H7 (cell line): Measurements from ENCODE around the gene RPL13A. TPM values are rescaled to one million over a fixed set of nuclear protein-coding genes. Genes with fewer than 3 reads are reported as not detected.

Experiments used
- DNase-seq: peaks from one replicate; pipeline ENCODE4 v3.0.0; 2012
- H3K27me3 ChIP-seq: 2 replicates; pipeline ENCODE4 v1.6.0; 2011; ENCODE audit warnings: mild to moderate bottlenecking, low read length; ENCODE audit not compliant: control insufficient read depth, insufficient read depth
- H3K36me3 ChIP-seq: replicated peaks from 2 replicates; pipeline ENCODE4 v1.5.1; 2011; ENCODE audit warnings: low read length; ENCODE audit not compliant: control insufficient read depth, insufficient read depth
- H3K4me3 ChIP-seq: 2 replicates; pipeline ENCODE4 v1.5.1; 2011; ENCODE audit warnings: low read depth, mild to moderate bottlenecking, control low read depth, low read length, moderate library complexity; ENCODE audit not compliant: insufficient read depth
- total RNA-seq: library from RNA; depleted of rRNA; stranded (reverse); fragments of >200 nt; shearing (Covaris generic); gene quantifications from 2 replicates; pipeline ENCODE4 v1.2.3, GENCODE V29; 2014; rRNA removed

RPL13A gene
- total RNA-seq, 1 experiment from 2014 or later: 6,335 TPM

GRCh38 chr19:49530708-49531107, 43.3 kb downstream of the RPL13A start:
- H3K27me3 ChIP-seq: peaks cover 8% of the 10 kb centered on the region; the same call in 1 of the 2 replicates
- no peak overlapping the region for H3K4me3 ChIP-seq
- peaks cover 1% of the 10 kb centered on the region; the same call in 1 of the 2 replicates for H3K36me3 ChIP-seq
- no peak for DNase-seq

GRCh38 chr19:49533551-49534488, 46.4 kb downstream of the RPL13A start:
- peak; percentile 96 for DNase-seq
- Histone ChIP-seq H3K4me3 (peak overlapping the region; percentile 68), H3K27me3 (peaks cover 3% of the 10 kb centered on the region; the same call in 1 of the 2 replicates), H3K36me3 (no peaks in the 10 kb centered on the region)

GRCh38 chr19:49534632-49535385, 47.4 kb downstream of the RPL13A start:
- no peaks in the 10 kb centered on the region for H3K36me3 ChIP-seq
- H3K4me3 ChIP-seq: no peak overlapping the region
- peak; percentile 64 for DNase-seq

GRCh38 chr19:49536921-49537462, 49.6 kb downstream of the RPL13A start:
- H3K4me3 ChIP-seq: no peak overlapping the region
- DNase-seq: no peak
- peaks cover 3% of the 10 kb centered on the region; the same call in 1 of the 2 replicates for H3K27me3 ChIP-seq
- peaks cover under 1% of the 10 kb centered on the region; the same call in 1 of the 2 replicates for H3K36me3 ChIP-seq

More at GRCh38 chr19:49534632-49535385, 47.4 kb downstream of the RPL13A start:
- H3K27me3 ChIP-seq: peaks cover 3% of the 10 kb centered on the region; the same call in 1 of the 2 replicates

- DNase-seq: no peak
- Histone ChIP-seq H3K36me3 (peaks cover 1% of the 10 kb centered on the region; the same call in 1 of the 2 replicates), H3K27me3 (peaks cover 3% of the 10 kb centered on the region; the same call in 1 of the 2 replicates), H3K4me3 (no peak overlapping the region)
These were observed 51.2 kb downstream of the RPL13A start for GRCh38 chr19:49538643-49539042.

- Histone ChIP-seq H3K4me3 (no peak overlapping the region), H3K36me3 (peaks cover 1% of the 10 kb centered on the region; the same call in 1 of the 2 replicates), H3K27me3 (peaks cover 2% of the 10 kb centered on the region; the same call in 1 of the 2 replicates)
- no peak for DNase-seq
These were observed 52.0 kb downstream of the RPL13A start for GRCh38 chr19:49539192-49539952.

Other genes starting within 250 kb of the RPL13A start
- 0.24 and 4.3 TPM in 2 replicates for gene SLC6A16, start 162.4 kb upstream of the RPL13A start, total RNA-seq
- 0.44 TPM in 1 of 2 replicates, not detected in the other for gene CD37, start 152.2 kb upstream of the RPL13A start, total RNA-seq
- 110 and 155 TPM in 2 replicates for gene TEAD2, start 125.2 kb upstream of the RPL13A start, total RNA-seq
- gene DKKL1, start 123.7 kb upstream of the RPL13A start, total RNA-seq: 3.6 and 4.3 TPM in 2 replicates
- 0.21 and 0.26 TPM in 2 replicates for gene KASH5, start 99.4 kb upstream of the RPL13A start, total RNA-seq
- gene PTH2, start 64.2 kb upstream of the RPL13A start, total RNA-seq: not detected in 2 replicates
- not detected in 2 replicates for gene GFY, start 62.2 kb upstream of the RPL13A start, total RNA-seq
- 0.14 and 0.26 TPM in 2 replicates for gene SLC17A7, start 46.1 kb upstream of the RPL13A start, total RNA-seq
- gene PIH1D1, start 35.8 kb upstream of the RPL13A start, total RNA-seq: 172 and 194 TPM in 2 replicates
- gene ALDH16A1, start 34.4 kb upstream of the RPL13A start, total RNA-seq: 55.5 and 62.2 TPM in 2 replicates
- gene FLT3LG, start 13.4 kb upstream of the RPL13A start, total RNA-seq: 0.55 and 1.6 TPM in 2 replicates
- gene RPS11, start 8.8 kb downstream of the RPL13A start, total RNA-seq: 2,449 and 2,647 TPM in 2 replicates
- 28.5 and 36.9 TPM in 2 replicates for gene FCGRT, start 25.1 kb downstream of the RPL13A start, total RNA-seq
- gene RCN3, start 40.4 kb downstream of the RPL13A start, total RNA-seq: 28.2 and 29.2 TPM in 2 replicates
- gene NOSIP, start 92.9 kb downstream of the RPL13A start, total RNA-seq: 102 and 142 TPM in 2 replicates
- gene PRRG2, start 93.7 kb downstream of the RPL13A start, total RNA-seq: 0.55 and 1.2 TPM in 2 replicates
- 8.2 and 10.8 TPM in 2 replicates for gene PRR12, start 103.6 kb downstream of the RPL13A start, total RNA-seq
- gene RRAS, start 152.5 kb downstream of the RPL13A start, total RNA-seq: 13.3 and 20.1 TPM in 2 replicates
- gene SCAF1, start 154.6 kb downstream of the RPL13A start, total RNA-seq: 32.9 and 37.0 TPM in 2 replicates
- gene IRF3, start 178.2 kb downstream of the RPL13A start, total RNA-seq: 107 and 108 TPM in 2 replicates
- 34.3 and 42.5 TPM in 2 replicates for gene BCL2L12, start 178.3 kb downstream of the RPL13A start, total RNA-seq
- gene PRMT1, start 189.7 kb downstream of the RPL13A start, total RNA-seq: 690 and 848 TPM in 2 replicates
- 1.4 and 1.8 TPM in 2 replicates for gene ADM5, start 202.0 kb downstream of the RPL13A start, total RNA-seq
- 25.8 and 28.9 TPM in 2 replicates for gene CPT1C, start 203.5 kb downstream of the RPL13A start, total RNA-seq